AG09309 (cell line): ENCODE data around the gene LSM2.

Experiments
- DNase-seq: peaks from one replicate; pipeline ENCODE4 v3.0.0-alpha.2; 2010; ENCODE audit warnings: low read depth
- H3K4me3 ChIP-seq: 2 replicates; pipeline ENCODE4 v1.5.1; 2011; ENCODE audit warnings: mild to moderate bottlenecking, low read depth, low read length, moderate library complexity; ENCODE audit not compliant: control insufficient read depth
- TF ChIP-seq, protein P1 (sequence below): IDR thresholded peaks from 2 replicates; pipeline ENCODE4 v1.5.1; 2011; ENCODE audit warnings: mild to moderate bottlenecking, low read depth, low read length, inconsistent platforms; ENCODE audit not compliant: insufficient read depth, control insufficient read depth; ENCODE audit errors: missing control alignments

Gene LSM2

DNA sequence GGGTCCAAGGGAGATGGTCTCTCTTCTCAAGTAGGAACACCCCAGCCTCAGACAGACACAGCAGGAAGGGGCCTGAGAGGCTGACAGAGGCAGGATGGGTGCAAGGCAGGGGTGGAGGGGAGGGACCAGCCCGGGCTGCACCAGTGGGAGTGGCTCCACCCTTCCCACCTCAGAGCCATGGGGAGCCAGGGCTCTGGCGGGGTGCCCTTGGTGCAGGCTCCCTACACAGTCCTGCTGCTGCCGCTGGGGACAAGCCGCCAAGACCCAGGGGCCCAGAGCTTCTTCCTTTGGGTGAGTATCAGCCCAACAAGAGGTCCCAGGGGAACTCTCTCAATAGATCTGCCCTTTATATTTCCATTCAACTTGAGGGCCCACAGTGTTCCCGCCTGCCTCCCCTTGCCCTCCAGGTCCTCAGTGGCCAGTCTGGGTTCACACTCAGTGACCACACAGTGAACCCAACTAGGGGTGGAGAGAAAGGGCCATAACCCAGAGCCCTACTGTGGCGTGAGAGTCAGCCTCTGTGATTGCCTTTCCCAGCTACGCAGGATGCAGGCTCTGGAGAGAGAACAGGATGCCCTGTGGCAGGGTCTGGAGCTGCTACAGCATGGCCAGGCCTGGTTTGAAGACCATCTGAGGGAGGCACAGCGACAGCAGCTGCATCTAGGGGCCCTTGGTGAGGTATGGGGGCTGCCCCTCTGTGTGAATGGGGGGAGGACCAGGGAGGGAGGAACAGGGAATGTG, 43.7 kb downstream of the LSM2 start:
- no peak overlapping the region for H3K4me3 ChIP-seq
- TF ChIP-seq, protein P1, sequence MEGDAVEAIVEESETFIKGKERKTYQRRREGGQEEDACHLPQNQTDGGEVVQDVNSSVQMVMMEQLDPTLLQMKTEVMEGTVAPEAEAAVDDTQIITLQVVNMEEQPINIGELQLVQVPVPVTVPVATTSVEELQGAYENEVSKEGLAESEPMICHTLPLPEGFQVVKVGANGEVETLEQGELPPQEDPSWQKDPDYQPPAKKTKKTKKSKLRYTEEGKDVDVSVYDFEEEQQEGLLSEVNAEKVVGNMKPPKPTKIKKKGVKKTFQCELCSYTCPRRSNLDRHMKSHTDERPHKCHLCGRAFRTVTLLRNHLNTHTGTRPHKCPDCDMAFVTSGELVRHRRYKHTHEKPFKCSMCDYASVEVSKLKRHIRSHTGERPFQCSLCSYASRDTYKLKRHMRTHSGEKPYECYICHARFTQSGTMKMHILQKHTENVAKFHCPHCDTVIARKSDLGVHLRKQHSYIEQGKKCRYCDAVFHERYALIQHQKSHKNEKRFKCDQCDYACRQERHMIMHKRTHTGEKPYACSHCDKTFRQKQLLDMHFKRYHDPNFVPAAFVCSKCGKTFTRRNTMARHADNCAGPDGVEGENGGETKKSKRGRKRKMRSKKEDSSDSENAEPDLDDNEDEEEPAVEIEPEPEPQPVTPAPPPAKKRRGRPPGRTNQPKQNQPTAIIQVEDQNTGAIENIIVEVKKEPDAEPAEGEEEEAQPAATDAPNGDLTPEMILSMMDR = no peak
- no peak for DNase-seq

DNA sequence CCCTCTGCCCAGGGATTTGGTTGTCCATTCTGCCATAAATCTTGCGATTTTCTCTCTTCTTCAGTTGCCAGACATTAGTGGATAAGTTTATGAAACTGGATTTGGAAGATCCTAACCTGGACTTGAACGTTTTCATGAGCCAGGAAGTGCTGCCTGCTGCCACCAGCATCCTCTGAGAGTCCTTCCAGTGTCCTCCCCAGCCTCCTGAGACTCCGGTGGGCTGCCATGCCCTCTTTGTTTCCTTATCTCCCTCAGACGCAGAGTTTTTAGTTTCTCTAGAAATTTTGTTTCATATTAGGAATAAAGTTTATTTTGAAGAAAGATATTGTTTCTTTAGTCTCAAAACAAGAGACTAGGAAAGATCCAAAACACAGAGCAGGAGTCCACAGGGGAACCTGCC, 44.4 kb downstream of the LSM2 start, which contains the start of gene SAPCD1:
TSS of gene SAPCD1 (plus strand) at position 301 of the 400 bp plus-strand sequence. CDS start 399 bp downstream, outside the sequence.
- H3K4me3 ChIP-seq = no peak within 1 kb of the TSS
- DNase-seq = no peak
- TF ChIP-seq, protein P1 = no peak

DNA sequence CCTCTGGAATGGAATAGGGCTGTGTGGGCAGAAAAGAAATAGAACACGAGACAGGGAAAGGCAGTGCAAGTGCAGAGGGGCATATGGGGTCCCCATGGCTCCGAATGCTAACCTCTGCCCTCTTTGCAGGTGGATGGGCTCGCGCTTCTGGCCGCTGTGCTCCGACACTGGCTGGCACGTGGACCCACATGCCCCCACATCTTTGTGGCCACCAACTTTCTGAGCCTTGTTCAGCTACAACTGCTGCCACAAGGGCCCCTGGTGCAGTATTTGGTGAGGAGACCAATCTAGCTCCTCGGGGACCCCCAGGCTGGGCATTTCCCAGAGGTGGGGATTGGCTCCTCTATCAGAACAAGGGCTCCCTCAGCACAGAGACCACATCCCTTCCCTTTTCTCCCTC, 45.4 kb downstream of the LSM2 start:
- H3K4me3 ChIP-seq = no peak overlapping the region
- TF ChIP-seq, protein P1 = no peak
- DNase-seq = no peak

DNA sequence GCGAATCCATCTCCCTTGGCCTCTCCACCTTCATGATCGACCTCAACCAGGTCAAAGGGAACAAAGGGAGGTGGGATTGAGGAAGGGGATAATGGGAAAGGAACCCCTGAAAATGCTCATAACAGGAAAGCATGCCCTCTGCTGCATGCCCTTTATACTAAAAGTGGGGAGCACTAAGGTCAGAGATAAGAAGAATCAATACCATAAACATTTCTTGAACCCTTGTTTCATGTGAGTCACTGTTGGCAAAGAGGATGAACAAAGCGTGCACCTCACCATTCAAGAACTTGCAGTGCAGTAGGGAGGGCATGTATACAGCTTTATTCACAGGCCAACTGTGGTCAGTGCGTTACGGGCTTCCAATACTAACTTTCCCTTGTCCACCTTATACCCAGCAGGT, 46.0 kb downstream of the LSM2 start:
- no peak for DNase-seq
- no peak overlapping the region for H3K4me3 ChIP-seq
- TF ChIP-seq, protein P1 = no peak

DNA sequence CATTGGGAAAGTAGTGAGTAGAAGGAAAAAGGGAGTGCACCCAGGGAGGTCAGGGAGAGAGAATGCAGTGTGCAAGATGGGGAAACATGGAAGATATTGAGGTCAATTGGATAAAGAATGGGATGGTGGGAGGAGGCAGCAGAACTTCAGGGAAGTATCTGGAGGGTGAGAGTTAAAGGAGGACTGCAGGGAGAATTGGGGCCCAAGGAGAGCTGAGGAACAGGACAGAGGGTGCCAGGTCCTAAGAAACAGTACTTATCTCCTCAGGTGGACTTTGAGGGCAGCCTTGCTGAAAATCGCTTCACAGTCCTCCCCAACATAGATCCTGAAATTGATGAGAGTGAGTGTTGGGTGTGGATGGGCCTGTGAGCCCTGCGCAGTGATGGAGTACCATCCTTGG, 48.5 kb downstream of the LSM2 start:
- no peak for DNase-seq
- TF ChIP-seq, protein P1 = no peak
- no peak overlapping the region for H3K4me3 ChIP-seq

DNA sequence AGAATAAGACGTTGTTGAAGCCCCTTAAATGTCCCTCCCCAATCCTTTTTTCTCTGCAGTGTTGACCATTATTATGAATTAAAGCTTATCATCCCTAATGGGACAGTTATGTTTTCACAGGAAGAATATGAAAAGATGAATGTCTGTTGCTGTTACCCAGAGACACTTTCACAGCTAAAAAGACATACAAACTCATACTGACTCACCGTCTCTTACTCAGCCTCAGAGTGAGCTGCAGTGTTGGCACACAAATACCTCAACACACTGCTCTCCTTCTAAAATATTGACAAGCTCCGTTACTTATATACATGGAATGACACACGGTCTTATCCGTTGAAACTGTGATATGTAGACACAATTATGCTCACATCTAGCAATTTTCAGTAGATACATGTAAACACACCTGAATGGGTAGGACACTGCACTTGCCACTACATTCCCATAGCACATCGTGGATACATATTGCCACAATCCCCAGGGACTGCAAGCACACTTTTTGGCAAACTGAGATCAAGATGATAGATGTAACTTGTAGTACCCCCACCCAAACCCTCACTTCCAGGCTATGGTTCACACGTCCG, 53.9 kb downstream of the LSM2 start:
- no peak for DNase-seq
- H3K4me3 ChIP-seq = no peak overlapping the region
- TF ChIP-seq, protein P1 = no peak
